Neural progenitor cell (in vitro differentiated cells): ENCODE measurements around the gene TSPAN15.

Experiments used
- EZH2 ChIP-seq: fragments of 200-600 bp; sonication (generic); IDR thresholded peaks from 2 replicates; pipeline ENCODE4 v1.6.1; 2017; ENCODE audit warnings: antibody characterized with exemption, mild to moderate bottlenecking, moderate library complexity
- EZH2phosphoT487 ChIP-seq: fragments of 200-600 bp; sonication (generic); IDR thresholded peaks from 2 replicates; pipeline ENCODE4 v1.6.1; 2017; ENCODE audit warnings: antibody characterized with exemption

DNA sequence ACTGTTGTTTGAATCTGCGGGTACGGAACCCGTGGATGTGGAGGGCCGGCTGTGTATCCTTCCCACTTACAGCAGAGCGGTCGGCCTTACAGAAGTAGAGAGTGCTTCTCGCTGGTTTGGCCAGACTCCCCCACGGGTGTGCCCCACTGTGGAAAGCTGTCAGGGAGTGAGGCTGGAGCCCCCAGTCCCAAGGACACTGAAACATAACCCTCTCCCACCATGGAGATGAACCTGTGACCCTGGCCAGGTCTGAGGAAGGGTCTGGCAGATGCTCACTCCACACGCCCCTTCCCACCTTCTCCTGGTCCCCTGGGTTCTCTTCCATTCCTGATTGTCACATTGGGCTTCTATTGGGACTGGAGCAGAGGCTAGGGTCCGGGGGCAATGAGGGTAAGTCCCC, 39.6 kb downstream of the TSPAN15 start:
- no peak for TF ChIP-seq EZH2phosphoT487
- no peak for TF ChIP-seq EZH2
